ENCODE results near the gene WDR31.
"Not testable (repeated sequence)": the region's sequence is repeated elsewhere in the genome, so short reads cannot be mapped to it uniquely, and the experiment has no call there.

The WDR31 gene

DNA sequence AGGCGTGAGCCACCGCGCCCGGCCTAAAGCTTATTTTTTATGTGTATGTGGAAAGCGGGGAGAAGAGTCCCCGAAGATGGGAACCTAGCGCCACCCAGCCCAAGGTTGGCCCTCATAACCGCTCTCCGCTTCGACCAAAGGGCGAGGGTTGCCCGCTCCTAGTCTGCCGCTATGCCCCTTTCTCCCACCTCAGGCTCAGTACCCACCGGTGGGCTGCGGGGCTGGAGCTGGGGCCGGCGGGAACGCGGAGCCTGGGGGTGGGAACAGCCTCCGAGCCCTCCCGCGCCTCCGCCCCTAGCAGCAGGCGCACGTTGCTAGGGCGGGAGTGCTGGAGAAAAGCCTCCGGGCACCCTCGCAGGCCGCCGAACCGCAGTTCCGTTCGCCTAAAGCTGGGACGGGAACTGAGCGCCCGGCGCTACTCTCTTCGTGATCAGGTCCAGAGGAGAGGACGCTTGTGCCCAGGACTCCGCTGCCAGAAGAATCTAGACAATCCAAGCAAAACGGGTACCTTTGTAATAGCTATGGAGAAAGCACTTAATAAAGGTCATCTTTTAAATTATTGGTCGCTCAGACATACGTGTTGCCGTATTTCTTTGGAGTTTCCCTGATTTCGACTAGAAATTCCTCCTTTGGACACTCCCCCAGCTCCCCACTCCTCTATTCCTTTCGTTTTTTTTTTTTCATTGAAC lies at the start of gene WDR31:
Gene WDR31 (minus strand): TSS at position 265 of the 689 bp plus-strand sequence. CDS start 8,253 bp downstream, outside the sequence.
- peak; percentile 58 for DNase-seq (ENCODE audit: low read depth)

DNA sequence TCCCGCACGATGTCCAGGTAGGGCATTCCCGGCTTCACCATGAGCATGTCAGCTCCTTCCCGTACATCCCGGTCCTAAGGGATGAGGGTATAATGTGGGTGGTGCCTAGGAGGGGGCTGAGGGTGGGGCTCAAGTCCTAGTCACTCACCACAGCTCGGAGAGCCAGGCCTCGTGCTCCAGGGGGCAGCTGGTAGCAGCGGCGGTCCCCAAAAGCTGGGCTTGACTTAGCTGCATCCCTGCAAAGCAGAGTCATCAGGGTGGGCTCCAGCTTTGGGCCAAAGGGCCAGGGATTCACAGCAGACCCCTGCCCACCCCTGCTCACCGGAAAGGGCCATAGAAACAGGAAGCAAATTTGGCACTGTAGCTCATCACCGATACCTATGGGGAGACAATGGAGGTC lies 49.4 kb upstream of the WDR31 start:
- DNase-seq (ENCODE audit: low read depth) = no peak

DNA sequence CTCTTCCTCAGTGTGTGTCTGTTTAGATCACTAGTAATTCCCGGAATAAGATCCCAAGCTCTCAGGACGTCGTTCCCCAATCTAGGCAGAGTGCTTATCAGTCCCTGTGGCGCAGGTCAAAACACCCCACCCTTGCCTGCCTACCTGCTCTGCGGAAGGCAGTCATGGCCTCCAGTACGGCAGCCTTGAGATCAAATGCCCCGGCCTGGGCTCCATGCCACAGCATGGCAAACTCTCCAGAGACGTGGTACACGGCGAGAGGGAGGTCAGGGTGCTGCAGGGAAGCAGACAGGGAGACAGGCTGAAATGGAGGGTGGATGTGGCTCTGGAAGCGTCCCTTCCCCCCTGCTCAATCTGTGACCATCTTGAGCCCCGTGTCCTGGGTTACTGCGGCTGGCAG lies 48.8 kb upstream of the WDR31 start:
- no peak for DNase-seq (ENCODE audit: low read depth)

DNA sequence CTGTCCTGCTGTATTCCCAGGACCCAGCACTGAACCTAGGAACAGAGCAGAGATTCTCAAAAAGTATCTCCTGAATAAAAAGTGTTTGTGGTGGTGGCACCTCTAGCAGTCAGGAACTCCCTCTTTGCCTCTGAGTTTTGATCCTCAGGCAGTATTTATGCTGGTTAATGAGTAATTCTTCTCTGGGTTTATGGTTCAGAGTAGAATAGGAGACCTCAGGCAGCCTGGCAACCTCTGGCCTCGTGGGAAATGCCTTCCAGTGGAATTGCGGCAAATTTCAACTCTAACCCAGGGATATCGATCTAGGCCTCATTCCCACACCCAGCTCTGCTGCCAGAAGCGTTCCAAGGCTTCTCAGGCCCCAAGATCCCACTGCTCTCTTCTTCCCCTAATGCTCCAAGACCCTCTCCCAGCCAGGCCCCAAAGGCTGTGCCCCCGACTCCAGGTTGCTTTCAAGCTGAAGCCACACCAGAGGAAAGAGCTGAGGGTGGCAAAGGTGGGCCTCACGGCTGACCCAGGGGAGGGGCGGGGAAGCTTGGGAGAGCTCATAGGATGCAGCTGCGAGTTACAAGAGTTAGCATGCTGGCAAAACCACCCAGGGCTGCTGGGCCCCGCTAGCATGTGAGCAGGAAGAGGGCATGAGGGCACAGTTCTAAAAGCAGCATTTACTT lies 47.6 kb upstream of the WDR31 start:
- DNase-seq (ENCODE audit: low read depth) = no peak

DNA sequence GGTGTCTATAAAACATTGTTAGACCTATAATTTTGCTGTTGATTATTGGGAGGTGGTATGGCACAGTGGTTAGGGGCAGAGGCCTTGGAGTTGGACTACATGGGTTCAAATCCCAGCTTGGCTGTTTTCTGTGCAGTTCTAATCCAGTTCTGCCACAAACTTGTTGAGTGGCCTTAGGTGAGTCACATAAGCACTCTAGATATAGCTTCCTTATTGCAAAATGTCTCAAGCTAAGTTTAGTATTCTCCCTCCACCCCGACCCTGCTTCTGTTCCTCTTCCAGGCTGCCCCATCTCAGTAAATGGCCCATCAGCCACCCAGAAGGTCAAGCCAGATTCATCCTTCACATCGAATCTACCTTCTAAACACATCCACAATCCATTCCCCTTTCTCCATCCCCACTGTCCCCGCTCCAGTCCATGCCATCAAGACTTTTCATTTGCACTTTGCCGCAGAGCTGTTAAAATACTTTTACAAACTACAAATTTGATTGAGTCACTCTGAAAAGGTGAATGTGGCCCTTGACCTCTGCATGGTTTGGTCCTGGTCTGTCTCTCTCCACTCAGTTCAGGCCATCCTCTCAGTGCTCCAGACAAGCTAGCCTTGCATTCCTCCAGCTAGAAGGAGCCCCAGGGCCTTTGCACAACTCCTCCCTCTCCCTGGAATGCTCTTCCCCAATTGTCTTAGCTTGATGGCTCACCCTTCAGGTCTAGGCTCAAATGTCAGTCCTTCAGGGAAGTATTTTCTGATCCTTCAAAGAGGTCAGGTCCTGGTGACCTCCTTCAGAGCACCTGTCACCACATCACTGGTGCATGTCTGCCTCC lies 46.7 kb upstream of the WDR31 start:
- no peak for DNase-seq (ENCODE audit: low read depth)

DNA sequence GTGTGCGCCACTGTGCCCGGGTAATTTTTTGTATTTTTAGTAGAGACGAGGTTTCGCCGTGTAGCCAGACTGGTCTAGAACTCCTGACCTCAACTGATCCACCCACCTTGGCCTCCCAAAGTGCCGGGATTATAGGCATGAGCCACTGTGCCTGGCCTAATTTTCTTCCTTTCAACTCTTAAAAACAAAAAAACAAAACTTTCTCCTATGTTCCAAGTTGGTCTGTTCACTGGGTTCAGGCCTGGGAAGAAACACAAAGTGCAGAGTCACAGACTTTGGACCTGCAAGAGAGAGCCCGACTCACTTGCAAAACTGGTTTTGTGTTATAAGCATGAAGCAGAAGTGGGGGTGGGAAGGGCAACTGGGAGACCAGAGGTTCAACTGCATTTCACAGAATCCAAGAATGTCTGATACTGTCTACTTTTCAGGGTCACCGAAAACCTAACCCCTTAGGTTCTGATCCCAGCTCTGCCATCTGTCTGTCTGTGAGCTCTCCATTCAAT lies 41.9 kb upstream of the WDR31 start:
- DNase-seq (ENCODE audit: low read depth) = no peak

DNA sequence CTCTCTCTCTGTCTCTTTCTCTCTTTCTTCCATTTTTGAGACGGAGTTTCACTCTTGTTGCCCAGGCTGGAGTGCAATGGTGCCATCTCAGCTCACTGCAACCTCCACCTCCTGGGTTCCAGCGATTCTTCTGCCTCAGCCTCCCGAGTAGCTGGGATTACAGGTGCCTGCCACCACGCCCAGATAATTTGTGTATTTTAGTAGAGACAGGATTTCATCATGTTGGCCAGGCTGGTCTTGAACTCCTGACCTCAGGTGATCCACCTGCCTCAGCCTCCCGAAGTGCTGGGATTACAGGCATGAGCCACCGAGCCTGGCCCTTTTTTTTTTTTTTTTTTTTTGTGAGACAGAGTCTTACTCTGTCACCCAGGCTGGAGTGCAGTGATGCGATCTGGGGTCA lies 41.4 kb upstream of the WDR31 start:
- not testable (repeated sequence) for DNase-seq (ENCODE audit: low read depth)

DNA sequence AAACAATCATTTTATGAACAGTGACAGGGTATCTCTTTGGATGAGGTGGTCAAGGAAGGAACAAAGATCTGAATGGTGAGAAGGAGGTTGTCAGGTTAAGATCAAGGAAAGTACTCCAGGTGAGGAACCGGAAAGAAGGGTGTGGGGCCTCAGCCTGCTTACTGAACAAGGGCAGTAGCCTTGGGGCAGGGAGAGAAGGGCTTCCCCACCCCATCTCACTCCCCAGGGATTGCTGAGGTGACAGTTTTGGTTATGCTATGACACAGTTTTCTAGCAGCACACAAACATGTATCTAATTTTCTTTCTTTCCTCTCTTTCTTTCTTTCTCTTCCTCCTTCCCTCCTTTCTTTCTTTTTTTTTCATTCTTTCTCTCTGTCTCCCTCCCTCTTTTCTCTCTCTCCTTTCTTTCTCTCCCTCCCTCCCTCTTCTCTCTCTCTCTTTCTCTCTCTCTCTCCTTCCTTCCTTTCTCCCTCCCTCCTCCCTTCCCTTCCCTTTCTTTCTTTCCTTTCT lies 40.8 kb upstream of the WDR31 start:
- no peak for DNase-seq (ENCODE audit: low read depth)

DNA sequence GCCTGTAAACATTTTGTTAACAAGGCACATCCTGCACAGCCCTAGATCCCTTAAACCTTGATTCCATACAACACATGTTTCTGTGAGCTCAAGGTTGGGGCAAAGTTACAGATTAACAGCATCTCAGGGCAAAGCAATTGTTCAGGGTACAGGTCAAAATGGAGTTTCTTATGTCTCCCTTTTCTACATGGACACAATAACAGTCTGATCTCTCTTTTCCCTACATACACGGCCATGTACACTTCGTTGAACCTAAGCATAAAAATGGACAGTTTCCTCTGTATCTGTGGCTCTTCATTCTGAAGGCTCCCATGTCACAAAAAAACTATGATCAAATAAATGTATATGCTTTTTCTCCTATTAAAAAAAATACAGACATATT lies 39.7 kb upstream of the WDR31 start:
- DNase-seq (ENCODE audit: low read depth) = not testable (repeated sequence)

DNA sequence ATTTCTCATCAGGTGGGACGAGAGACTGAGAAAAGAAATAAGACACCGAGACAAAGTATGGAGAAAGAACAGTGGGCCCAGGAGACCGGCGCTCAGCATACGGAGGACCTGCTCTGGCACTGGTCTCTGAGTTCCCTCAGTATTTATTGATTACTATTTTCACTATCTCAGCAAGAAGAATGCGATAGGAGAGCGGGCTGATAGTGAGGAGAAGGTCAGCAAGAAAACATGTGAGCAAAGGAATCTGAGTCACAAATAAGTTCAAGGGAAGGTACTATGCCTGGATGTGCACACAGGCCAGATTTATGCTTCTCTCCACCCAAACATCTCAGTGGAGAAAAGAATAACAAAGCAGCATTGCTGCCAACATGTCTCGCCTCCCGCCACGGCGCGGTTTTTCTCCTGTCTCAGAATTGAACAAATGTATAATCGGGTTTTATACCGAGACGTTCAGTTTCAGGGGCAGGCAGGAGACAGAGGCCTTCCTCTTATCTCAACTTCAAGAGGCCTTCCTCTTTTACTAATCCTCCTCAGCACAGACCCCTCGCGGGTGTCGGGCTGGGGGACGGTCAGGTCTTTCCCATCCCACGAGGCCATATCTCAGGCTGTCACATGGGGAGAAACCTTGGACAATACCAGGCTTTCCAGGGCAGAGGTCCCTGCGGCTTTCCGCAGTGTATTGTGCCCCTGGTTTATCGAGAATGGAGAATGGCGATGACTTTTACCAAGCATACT lies 39.2 kb upstream of the WDR31 start:
- DNase-seq (ENCODE audit: low read depth) = not testable (repeated sequence)

DNA sequence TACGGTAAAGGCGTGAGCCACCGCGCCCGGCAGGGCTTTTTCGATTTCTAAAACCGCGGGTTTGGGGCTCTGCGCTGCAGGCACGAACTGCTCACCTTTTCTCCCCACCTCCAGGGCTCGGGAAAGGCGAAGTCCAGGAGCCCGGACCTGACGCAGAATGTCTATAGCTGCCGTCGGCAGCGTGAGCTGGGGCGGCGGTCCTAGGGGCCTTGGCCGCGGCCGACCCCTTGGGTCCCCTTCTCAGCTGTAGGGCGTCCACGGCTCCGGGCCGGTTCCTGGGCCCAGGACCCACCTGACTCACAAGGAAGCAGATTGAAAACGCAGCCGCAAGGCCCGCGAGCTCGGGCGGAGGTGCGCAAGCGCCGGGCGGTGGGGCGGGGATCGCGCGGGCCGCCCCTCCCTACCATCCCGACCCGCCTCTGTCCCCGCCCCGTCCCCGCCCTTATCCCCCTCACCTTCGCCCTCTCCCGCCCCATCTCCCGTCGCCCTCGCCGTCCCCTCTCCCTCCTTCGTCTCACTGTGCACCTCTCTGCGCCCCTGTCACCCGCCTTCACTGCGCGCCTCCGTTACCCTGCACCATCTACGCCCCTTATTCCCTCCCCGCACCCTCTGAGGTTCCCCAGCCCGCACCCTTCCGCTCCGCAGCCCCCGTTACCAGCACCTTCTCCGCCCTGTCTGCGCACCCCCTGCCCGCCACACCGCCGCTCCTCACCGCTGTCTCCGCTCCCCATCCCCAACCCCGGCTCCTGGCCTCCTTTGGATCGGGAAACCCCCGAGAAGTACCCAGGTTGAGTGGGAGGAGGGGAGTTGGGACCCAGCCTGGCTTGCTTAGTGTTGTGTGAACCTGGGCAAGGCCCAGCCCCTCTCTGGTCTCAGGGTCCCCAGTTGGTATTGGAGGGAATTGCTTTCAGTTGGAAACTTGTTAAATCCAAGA lies 36.8 kb upstream of the WDR31 start, which contains the start of gene HDHD3:
Gene HDHD3 (minus strand): TSS at position 353 of the 934 bp plus-strand sequence. CDS start 2,632 bp downstream, outside the sequence.
- peak; percentile 67 for DNase-seq (ENCODE audit: low read depth)

DNA sequence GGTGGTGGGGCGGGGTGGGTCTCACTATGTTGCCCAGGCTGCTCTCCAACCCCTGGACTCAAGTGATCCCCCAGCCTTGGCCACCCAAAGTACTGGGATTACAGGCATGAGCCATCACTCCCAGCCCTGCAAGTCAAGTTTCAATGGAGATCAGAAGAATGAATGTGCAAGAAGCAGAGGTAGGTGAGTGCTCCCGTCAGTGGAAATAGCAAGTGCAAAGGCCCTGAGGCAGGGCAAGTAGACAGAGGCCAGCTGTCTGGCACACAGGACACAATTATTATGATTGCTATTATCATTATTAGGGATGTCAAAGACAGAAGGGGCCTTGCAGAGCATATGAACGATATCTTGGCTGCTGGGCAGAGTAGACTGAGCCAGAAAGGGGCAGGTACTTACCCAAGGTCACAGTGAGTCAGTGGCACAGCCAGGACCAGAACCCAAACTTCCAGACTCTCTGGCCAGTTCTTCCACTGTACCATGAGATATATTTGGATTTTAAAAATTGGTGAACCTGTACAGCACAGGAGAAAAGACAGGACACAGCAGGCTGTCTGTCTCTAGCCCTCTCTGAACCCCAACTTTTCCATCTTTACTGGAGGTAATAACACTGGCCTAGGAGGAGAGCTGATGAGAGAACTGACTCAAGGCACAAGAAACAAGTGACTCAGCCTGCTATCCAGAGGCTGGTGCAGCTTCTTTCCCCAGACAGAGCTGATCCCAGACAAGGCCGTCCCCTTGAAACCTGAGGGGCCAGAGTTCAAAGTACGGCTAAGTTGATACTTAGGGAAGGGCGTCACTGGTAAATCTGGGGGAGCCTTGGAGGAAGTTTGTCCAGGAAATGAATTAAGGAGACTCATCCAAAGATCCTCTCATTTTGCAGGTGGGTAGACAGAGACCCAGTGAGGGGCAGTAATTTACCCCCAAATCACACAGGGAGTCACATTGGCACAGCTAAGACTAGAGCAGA lies 35.3 kb upstream of the WDR31 start:
- DNase-seq (ENCODE audit: low read depth) = no peak

DNA sequence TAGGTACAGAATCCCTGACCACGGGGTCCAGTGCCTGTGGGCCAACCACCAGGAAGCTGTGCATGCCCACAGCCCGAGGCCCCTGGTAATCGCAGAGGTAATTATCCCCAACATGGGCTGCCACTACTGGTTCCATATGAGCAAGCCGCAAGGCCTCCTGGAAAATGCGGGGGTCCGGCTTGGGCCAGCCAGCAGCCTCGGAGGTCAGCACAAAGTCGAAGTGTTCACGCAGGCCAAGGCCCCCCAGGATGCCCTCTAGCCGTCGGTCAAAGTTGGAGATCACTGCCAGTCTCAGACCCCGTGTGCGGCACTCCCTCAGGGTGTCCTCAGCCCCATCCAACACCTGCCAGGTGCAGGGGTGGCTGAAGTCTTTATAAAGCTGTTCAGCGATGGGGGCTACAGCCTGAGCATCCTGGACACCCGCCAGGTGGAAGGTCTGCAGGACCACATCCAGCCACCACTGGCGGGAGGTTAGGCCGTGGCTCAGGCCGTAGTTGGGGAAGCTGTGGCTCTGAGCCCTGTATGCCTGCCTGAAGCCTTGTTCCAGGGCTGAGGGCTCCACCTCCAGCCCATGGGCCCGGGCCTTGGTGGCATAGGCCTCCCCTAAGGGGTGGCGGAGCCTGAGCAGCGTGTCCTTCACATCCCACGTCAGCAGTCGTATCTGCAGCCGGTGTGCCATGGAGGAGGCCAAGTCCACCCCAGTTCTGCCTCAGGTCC lies 33.8 kb upstream of the WDR31 start:
- no peak for DNase-seq (ENCODE audit: low read depth)

DNA sequence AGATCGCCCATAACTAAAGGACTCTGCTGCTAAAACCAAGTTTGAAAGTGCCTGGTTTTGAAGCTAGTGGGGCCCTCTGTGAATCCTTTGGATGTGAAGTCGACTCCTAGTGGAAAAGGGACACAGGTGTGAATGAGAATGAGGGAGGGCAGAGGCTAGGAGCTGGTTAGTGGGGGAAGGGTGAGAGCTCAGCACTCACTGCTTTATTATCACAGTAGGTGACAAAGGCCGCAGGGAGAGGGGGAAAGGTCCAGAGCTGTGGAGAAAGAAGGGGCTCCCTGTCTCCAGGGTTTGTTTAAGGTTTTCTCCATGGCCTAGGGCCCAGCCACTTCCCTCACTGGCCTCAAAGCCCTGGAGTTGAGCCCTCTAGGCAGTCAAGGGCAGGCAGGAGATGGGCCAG lies 33.2 kb upstream of the WDR31 start:
- DNase-seq (ENCODE audit: low read depth) = no peak

DNA sequence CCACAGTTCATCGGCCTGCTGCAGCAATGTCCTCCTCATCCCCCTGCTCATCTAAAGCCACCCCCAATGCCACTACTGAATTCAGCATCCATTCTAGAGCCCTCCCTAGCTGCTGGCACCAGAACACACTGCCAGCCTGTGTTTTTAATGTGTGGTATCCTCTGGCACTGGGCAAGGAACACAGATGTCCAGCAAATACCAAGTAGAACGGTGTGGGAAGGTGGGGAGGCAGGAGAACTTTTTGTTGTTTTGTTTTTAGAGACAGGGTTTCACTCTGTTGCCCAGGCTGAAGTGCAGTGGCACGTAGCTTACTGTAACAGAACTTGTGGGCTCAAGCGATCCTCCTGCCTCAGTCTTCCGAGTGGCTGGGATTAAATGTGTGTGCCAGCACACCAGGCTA lies 32.0 kb upstream of the WDR31 start:
- DNase-seq (ENCODE audit: low read depth) = no peak

DNA sequence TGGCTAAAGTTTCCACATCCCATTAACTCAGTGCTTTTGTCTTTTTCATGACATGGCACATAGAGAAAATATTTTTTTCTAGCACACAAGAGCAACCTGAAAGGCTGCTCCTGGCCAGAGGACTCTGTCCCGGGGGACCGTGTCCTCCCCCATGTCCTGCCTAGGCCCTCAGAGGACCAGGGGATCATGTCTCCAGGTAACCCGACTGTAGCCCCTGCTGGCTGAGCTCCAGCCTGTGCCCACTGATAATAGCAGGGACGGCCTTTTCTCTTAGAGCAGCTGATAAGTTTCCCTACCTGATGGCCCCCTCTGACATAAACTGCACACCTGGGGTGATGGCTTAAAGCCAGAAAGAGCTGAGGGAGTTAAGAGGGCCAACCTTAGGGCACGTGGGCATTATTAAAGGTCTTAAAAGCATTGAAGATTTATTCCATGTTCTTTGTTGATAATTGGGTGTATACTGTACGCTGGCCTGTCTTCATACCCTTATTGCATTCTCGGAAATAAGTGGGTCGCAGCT lies 30.8 kb upstream of the WDR31 start:
- DNase-seq (ENCODE audit: low read depth) = no peak

DNA sequence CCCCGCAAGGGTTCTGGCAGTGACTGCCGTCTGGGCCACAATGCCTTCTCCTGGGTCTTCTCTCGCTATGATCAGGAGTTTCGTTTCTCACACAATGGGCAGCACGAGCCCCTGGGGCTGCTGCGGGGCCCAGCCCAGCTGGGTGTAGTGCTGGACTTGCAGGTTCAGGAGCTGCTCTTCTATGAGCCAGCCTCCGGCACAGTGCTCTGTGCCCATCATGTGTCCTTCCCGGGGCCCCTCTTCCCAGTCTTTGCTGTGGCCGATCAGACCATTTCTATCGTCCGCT lies 29.7 kb upstream of the WDR31 start:
- DNase-seq (ENCODE audit: low read depth) = no peak

DNA sequence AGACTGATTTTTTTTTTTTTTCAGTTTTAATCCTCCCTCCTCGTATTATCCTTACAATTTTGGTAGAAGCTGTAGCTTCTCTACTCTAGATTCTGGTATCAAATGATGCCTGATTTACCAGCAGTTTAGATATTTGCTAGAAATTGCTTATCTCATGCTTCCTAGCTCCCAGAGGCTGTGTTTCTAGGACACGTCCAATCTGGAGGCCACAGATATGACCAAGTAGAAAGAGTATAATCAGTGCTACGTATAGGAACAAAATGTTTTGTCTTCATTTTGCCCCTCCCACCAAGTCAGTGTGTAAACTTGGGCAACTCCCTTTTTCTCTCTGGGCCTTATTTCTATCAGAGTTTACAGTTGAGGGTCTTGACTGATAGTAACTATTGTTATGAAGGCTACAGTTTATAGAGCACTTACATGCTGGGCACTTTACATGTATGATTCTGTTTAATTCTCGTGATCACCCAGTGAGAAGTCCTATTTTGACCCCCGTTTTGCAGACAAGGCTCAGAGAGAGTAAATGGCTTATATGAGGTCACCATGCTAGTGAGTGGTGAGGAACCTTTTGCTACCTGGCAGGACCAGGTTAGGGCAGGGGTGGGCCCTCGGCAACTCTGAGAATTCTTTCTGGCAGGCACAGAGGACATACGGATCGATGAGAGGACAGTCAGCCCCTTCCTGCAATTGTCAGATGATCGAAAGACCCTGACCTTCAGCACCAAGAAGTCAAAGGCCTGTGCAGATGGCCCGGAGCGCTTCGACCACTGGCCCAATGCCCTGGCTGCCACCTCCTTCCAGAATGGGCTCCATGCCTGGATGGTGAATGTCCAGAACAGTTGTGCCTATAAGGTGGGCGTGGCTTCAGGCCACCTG lies 29.1 kb upstream of the WDR31 start:
- no peak for DNase-seq (ENCODE audit: low read depth)

All from CMK (cell line).